ENCODE measurements around the gene AUH. TPM values are rescaled to one million over a fixed set of nuclear protein-coding genes. Genes with fewer than 3 reads are reported as not detected.

AUH gene
- total RNA-seq, 2 experiments from 2014 or later = 16.9 to 24.5 TPM

DNA sequence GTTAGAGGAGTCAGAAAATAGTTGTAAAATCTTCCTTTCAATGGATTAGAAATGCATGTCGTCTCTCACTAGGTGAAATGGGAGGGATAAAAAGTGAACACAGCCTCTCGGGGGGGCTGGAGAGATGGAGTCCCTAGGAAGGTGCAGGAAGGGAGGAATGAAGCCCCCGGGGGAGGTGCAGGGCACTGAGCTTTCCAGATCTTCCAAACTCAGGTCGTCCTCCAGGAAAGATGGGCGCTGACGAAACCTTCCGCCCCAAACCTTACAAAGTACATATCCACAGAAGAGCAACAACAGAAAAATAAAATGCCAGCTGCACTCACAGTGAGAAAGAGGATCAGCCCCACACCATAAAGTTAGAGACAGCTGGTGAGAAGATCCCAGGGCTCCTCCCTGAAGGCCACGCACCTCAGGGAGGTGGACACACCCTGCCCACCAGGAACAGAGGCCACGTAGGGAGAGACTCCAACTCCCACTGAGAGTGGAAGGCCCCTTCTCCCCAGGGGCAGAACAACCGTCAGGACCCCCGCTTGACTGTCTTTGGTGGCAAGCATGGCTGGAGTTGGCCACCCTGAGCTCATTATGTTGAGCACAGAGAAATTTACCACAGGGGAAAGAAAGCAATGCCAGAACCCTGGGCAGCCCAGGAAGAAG is 174.3 kb downstream of the AUH start:
- BruUV-seq (replicated peaks) = no TSS peak
- Histone ChIP-seq H3K36me3 (ENCODE audit: insufficient read depth, low read length) (no peaks in the 10 kb centered on the region; the same call in 1 of the 2 replicates), H3K4me3 (ENCODE audit: low read depth, low read length, poor library complexity, severe bottlenecking) (no peak overlapping the region), H3K4me1 (ENCODE audit: insufficient read depth, low read length, poor library complexity, severe bottlenecking) (peaks cover 49% of the 10 kb centered on the region), H3K79me2 (ENCODE audit: insufficient read depth, low read depth, low read length) (no peaks in the 10 kb centered on the region), H2AFZ (ENCODE audit: low read length) (no peak overlapping the region), H3K9me3 (ENCODE audit: low read length) (no peaks in the 10 kb centered on the region), H4K20me1 (ENCODE audit: insufficient read depth, low read length) (no peaks in the 10 kb centered on the region), H3K9me2 (ENCODE audit: insufficient read depth, low read length) (no peaks in the 10 kb centered on the region), H3K4me2 (ENCODE audit: low read length) (no peak overlapping the region), H3K27ac (ENCODE audit: low read depth, low read length, poor library complexity, severe bottlenecking) (no peak overlapping the region)
- POLR2A ChIA-PET = interaction anchor here (0.8 kb wide), 1 partner anchor 21 kb away, joined by 3 read pairs; no protein-coding TSS in a partner anchor
- TF ChIP-seq, protein P1, sequence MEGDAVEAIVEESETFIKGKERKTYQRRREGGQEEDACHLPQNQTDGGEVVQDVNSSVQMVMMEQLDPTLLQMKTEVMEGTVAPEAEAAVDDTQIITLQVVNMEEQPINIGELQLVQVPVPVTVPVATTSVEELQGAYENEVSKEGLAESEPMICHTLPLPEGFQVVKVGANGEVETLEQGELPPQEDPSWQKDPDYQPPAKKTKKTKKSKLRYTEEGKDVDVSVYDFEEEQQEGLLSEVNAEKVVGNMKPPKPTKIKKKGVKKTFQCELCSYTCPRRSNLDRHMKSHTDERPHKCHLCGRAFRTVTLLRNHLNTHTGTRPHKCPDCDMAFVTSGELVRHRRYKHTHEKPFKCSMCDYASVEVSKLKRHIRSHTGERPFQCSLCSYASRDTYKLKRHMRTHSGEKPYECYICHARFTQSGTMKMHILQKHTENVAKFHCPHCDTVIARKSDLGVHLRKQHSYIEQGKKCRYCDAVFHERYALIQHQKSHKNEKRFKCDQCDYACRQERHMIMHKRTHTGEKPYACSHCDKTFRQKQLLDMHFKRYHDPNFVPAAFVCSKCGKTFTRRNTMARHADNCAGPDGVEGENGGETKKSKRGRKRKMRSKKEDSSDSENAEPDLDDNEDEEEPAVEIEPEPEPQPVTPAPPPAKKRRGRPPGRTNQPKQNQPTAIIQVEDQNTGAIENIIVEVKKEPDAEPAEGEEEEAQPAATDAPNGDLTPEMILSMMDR (conservative IDR thresholded peaks at IDR 0.05; ENCODE audit: low read length) = no peak
- TF ChIP-seq EZH2phosphoT487 (IDR thresholded peaks at IDR 0.05; ENCODE audit: borderline replicate concordance, low read depth, low read length) = no peak
- intact Hi-C loops (cut with micrococcal nuclease; ENCODE audit: unreplicated experiment) = no loop called here
- no peak for DNase-seq (ENCODE audit: low spot score)
- CTCF ChIA-PET (ENCODE audit: unreplicated experiment) = no interaction called here

DNA sequence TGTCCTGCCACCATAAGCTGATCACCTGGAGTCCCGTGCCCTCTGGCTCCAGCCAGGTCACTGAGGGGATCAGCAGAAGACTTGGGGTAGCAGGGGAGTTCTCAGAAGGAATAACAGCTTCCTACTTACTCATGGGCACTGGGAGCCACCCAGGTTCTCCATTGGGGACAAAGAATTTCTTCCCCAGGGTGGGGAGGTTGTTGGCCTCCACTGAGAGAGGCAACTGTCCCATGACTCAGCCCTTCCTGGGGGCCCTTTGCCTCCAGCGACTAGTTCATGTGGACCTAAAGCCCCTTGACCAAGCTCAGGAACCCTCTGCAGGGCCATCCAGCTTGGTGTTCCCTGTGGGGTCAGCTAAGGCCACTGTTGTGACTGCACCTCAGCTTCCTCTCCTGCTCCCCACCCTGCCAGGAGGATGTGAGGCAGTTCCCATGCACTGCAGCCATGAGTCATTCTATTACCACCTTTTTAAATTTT is 175.0 kb downstream of the AUH start:
- H2AFZ ChIP-seq (ENCODE audit: low read length) = no peak overlapping the region
- intact Hi-C loops (cut with micrococcal nuclease; ENCODE audit: unreplicated experiment) = no loop called here
- no peaks in the 10 kb centered on the region for H3K9me2 ChIP-seq (ENCODE audit: insufficient read depth, low read length)
- H4K20me1 ChIP-seq (ENCODE audit: insufficient read depth, low read length) = no peaks in the 10 kb centered on the region
- H3K4me3 ChIP-seq (ENCODE audit: low read depth, low read length, poor library complexity, severe bottlenecking) = no peak overlapping the region
- CTCF ChIA-PET (ENCODE audit: unreplicated experiment) = no interaction called here
- H3K36me3 ChIP-seq (ENCODE audit: insufficient read depth, low read length) = no peaks in the 10 kb centered on the region; the same call in 1 of the 2 replicates
- no peaks in the 10 kb centered on the region for H3K79me2 ChIP-seq (ENCODE audit: insufficient read depth, low read depth, low read length)
- DNase-seq (ENCODE audit: low spot score) = no peak
- H3K4me1 ChIP-seq (ENCODE audit: insufficient read depth, low read length, poor library complexity, severe bottlenecking) = peaks cover 49% of the 10 kb centered on the region
- TF ChIP-seq EZH2phosphoT487 (IDR thresholded peaks at IDR 0.05; ENCODE audit: borderline replicate concordance, low read depth, low read length) = no peak
- TF ChIP-seq, protein P1 (conservative IDR thresholded peaks at IDR 0.05; ENCODE audit: low read length) = no peak
- no TSS peak for BruUV-seq (replicated peaks)
- POLR2A ChIA-PET = no interaction called here
- no peaks in the 10 kb centered on the region for H3K9me3 ChIP-seq (ENCODE audit: low read length)
- no peak overlapping the region for H3K27ac ChIP-seq (ENCODE audit: low read depth, low read length, poor library complexity, severe bottlenecking)
- H3K4me2 ChIP-seq (ENCODE audit: low read length) = peak overlapping the region; percentile 30; the same call in 1 of the 2 replicates
